ENCODE results near the gene ABCF3. TPM values are rescaled to one million over a fixed set of nuclear protein-coding genes. Genes with fewer than 3 reads are reported as not detected.

ABCF3 gene
- total and polyA plus RNA-seq, 2 of the 13 experiments (the other 11 are each of a cell fraction or from before 2014, with no cell fraction given) = 38.8 to 46.5 TPM

DNA sequence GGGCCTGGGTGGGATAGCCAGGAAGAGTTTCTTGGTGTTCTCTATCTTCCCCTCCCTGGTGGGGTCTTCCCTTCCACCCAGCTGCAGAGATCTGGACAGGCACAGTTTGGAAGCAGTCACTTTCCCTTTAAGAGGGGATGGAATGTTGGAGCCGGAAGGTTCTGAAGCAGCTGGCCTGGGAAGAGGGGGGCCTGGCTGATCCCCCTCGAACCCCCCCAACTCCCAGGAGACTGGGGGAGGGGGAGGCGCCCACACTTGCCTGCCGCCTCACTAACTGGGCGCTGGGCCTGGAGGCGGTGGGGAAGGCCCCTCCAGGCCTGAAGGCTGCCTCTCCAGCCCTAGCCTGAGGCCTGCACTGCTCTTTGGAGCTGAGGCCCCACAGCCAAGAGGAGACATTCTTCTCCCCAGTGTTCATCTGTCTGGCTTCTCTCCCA, 29.5 kb upstream of the ABCF3 start (continued):
- TF ChIP-seq, protein P1, sequence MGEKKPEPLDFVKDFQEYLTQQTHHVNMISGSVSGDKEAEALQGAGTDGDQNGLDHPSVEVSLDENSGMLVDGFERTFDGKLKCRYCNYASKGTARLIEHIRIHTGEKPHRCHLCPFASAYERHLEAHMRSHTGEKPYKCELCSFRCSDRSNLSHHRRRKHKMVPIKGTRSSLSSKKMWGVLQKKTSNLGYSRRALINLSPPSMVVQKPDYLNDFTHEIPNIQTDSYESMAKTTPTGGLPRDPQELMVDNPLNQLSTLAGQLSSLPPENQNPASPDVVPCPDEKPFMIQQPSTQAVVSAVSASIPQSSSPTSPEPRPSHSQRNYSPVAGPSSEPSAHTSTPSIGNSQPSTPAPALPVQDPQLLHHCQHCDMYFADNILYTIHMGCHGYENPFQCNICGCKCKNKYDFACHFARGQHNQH (CRISPR knock-in tag; IDR thresholded peaks at IDR 0.05) = no peak
- TF ChIP-seq REL (CRISPR knock-in tag; conservative IDR thresholded peaks at IDR 0.05) (no peak), ZNF546 (CRISPR knock-in tag; conservative IDR thresholded peaks at IDR 0.05) (no peak; the same call in 1 of the 2 replicates), TCF12 (IDR thresholded peaks at IDR 0.05) (no peak), TCF12 (CRISPR knock-in tag; IDR thresholded peaks at IDR 0.05) (no peak), ZSCAN31 (CRISPR knock-in tag; IDR thresholded peaks at IDR 0.05; ENCODE audit: low read depth) (no peak), POLR2AphosphoS2 (IDR thresholded peaks at IDR 0.05; ENCODE audit: low read depth, low read length) (no peak), NCOA1 (CRISPR knock-in tag; IDR thresholded peaks at IDR 0.05) (0 out of 2 replicates have a peak, but pooled peaks have one; percentile 11), PHF5A (CRISPR knock-in tag; IDR thresholded peaks at IDR 0.05; ENCODE audit: low read depth, unreplicated experiment) (no peak), ARID2 (CRISPR knock-in tag; IDR thresholded peaks at IDR 0.05; ENCODE audit: borderline replicate concordance) (peak; percentile 68; the same call in 1 of the 2 replicates), ZNF703 (CRISPR knock-in tag; IDR thresholded peaks at IDR 0.05; ENCODE audit: borderline replicate concordance) (no peak), ZNF7 (CRISPR knock-in tag; IDR thresholded peaks at IDR 0.05) (no peak)
- TF ChIP-seq, protein P2, sequence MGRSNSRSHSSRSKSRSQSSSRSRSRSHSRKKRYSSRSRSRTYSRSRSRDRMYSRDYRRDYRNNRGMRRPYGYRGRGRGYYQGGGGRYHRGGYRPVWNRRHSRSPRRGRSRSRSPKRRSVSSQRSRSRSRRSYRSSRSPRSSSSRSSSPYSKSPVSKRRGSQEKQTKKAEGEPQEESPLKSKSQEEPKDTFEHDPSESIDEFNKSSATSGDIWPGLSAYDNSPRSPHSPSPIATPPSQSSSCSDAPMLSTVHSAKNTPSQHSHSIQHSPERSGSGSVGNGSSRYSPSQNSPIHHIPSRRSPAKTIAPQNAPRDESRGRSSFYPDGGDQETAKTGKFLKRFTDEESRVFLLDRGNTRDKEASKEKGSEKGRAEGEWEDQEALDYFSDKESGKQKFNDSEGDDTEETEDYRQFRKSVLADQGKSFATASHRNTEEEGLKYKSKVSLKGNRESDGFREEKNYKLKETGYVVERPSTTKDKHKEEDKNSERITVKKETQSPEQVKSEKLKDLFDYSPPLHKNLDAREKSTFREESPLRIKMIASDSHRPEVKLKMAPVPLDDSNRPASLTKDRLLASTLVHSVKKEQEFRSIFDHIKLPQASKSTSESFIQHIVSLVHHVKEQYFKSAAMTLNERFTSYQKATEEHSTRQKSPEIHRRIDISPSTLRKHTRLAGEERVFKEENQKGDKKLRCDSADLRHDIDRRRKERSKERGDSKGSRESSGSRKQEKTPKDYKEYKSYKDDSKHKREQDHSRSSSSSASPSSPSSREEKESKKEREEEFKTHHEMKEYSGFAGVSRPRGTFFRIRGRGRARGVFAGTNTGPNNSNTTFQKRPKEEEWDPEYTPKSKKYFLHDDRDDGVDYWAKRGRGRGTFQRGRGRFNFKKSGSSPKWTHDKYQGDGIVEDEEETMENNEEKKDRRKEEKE (IDR thresholded peaks at IDR 0.05) = no peak
- TF ChIP-seq, protein P3, sequence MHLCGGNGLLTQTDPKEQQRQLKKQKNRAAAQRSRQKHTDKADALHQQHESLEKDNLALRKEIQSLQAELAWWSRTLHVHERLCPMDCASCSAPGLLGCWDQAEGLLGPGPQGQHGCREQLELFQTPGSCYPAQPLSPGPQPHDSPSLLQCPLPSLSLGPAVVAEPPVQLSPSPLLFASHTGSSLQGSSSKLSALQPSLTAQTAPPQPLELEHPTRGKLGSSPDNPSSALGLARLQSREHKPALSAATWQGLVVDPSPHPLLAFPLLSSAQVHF (CRISPR knock-in tag; IDR thresholded peaks at IDR 0.05) = no peak
- TF ChIP-seq, protein P4, sequence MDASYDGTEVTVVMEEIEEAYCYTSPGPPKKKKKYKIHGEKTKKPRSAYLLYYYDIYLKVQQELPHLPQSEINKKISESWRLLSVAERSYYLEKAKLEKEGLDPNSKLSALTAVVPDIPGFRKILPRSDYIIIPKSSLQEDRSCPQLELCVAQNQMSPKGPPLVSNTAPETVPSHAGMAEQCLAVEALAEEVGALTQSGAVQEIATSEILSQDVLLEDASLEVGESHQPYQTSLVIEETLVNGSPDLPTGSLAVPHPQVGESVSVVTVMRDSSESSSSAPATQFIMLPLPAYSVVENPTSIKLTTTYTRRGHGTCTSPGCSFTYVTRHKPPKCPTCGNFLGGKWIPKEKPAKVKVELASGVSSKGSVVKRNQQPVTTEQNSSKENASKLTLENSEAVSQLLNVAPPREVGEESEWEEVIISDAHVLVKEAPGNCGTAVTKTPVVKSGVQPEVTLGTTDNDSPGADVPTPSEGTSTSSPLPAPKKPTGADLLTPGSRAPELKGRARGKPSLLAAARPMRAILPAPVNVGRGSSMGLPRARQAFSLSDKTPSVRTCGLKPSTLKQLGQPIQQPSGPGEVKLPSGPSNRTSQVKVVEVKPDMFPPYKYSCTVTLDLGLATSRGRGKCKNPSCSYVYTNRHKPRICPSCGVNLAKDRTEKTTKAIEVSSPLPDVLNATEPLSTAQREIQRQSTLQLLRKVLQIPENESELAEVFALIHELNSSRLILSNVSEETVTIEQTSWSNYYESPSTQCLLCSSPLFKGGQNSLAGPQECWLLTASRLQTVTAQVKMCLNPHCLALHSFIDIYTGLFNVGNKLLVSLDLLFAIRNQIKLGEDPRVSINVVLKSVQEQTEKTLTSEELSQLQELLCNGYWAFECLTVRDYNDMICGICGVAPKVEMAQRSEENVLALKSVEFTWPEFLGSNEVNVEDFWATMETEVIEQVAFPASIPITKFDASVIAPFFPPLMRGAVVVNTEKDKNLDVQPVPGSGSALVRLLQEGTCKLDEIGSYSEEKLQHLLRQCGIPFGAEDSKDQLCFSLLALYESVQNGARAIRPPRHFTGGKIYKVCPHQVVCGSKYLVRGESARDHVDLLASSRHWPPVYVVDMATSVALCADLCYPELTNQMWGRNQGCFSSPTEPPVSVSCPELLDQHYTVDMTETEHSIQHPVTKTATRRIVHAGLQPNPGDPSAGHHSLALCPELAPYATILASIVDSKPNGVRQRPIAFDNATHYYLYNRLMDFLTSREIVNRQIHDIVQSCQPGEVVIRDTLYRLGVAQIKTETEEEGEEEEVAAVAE (CRISPR knock-in tag; IDR thresholded peaks at IDR 0.05; ENCODE audit: borderline replicate concordance) = no peak
- TF ChIP-seq, protein P5, sequence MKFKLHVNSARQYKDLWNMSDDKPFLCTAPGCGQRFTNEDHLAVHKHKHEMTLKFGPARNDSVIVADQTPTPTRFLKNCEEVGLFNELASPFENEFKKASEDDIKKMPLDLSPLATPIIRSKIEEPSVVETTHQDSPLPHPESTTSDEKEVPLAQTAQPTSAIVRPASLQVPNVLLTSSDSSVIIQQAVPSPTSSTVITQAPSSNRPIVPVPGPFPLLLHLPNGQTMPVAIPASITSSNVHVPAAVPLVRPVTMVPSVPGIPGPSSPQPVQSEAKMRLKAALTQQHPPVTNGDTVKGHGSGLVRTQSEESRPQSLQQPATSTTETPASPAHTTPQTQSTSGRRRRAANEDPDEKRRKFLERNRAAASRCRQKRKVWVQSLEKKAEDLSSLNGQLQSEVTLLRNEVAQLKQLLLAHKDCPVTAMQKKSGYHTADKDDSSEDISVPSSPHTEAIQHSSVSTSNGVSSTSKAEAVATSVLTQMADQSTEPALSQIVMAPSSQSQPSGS (CRISPR knock-in tag; IDR thresholded peaks at IDR 0.05) = no peak
- TF ChIP-seq, protein P6, sequence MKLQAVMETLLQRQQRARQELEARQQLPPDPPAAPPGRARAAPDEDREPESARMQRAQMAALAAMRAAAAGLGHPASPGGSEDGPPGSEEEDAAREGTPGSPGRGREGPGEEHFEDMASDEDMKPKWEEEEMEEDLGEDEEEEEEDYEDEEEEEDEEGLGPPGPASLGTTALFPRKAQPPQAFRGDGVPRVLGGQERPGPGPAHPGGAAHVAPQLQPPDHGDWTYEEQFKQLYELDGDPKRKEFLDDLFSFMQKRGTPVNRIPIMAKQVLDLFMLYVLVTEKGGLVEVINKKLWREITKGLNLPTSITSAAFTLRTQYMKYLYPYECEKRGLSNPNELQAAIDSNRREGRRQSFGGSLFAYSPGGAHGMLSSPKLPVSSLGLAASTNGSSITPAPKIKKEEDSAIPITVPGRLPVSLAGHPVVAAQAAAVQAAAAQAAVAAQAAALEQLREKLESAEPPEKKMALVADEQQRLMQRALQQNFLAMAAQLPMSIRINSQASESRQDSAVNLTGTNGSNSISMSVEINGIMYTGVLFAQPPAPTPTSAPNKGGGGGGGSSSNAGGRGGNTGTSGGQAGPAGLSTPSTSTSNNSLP (IDR thresholded peaks at IDR 0.05; ENCODE audit: low read depth, low read length) = no peak

All from HepG2 (cell line).